Stimulated activated CD8-positive, alpha-beta memory T cell treated with anti-CD3 and anti-CD28 coated beads, Interleukin-12 subunit alpha, Interleukin-12 subunit beta, amount 100 ng/mL, for 1 hour (primary cell): ENCODE measurements around the gene CMPK2.
A peak's percentile ranks its signal among the peaks of the same experiment; 100 is the strongest.
"Not testable (repeated sequence)": the region's sequence is repeated elsewhere in the genome, so short reads cannot be mapped to it uniquely, and the experiment has no call there.

Experiments
- DNase-seq: peaks from one replicate; pipeline ENCODE4 v3.0.0-alpha.2; 2020; ENCODE audit warnings: low read depth

The CMPK2 gene

GRCh38 chr2:6880200-6880733, 14.6 kb upstream of the CMPK2 start:
- DNase-seq: no peak

GRCh38 chr2:6879011-6879410, 13.3 kb upstream of the CMPK2 start:
- no peak for DNase-seq

GRCh38 chr2:6878549-6878948, 12.8 kb upstream of the CMPK2 start:
- no peak for DNase-seq

GRCh38 chr2:6877402-6878304, 11.9 kb upstream of the CMPK2 start, which contains the start of gene RSAD2:
RSAD2 (plus strand) TSS chr2:6877777; CDS start chr2:6877801, 24 bp downstream.
- DNase-seq: peak; percentile 20

- DNase-seq: no peak
Observed at GRCh38 chr2:6876309-6876708, 10.6 kb upstream of the CMPK2 start.

- no peak for DNase-seq
Observed at GRCh38 chr2:6874032-6874431, 8.3 kb upstream of the CMPK2 start.

- no peak for DNase-seq
Observed at GRCh38 chr2:6872394-6872793, 6.7 kb upstream of the CMPK2 start.

GRCh38 chr2:6866982-6867381, 1.3 kb upstream of the CMPK2 start:
- DNase-seq: no peak

- DNase-seq: peak; percentile 40
Observed at GRCh38 chr2:6866275-6866671, 566 bp upstream of the CMPK2 start.

GRCh38 chr2:6864923-6865345, 773 bp downstream of the CMPK2 start:
- no peak for DNase-seq

- no peak for DNase-seq
Observed at GRCh38 chr2:6864231-6864754, 1.4 kb downstream of the CMPK2 start.

- DNase-seq: no peak
Observed at GRCh38 chr2:6863792-6864191, 1.9 kb downstream of the CMPK2 start.

GRCh38 chr2:6860296-6860695, 5.4 kb downstream of the CMPK2 start:
- no peak for DNase-seq

- not testable (repeated sequence) for DNase-seq
Observed at GRCh38 chr2:6858466-6859027, 7.2 kb downstream of the CMPK2 start.

GRCh38 chr2:6856548-6856920, 9.2 kb downstream of the CMPK2 start:
- DNase-seq: no peak

GRCh38 chr2:6855860-6856547, 9.7 kb downstream of the CMPK2 start:
- no peak for DNase-seq

- DNase-seq: no peak
Observed at GRCh38 chr2:6854416-6854815, 11.3 kb downstream of the CMPK2 start.

GRCh38 chr2:6852195-6852594, 13.5 kb downstream of the CMPK2 start:
- DNase-seq: no peak

GRCh38 chr2:6846967-6847681, 18.6 kb downstream of the CMPK2 start:
- no peak for DNase-seq

GRCh38 chr2:6846540-6846939, 19.2 kb downstream of the CMPK2 start:
- no peak for DNase-seq

- no peak for DNase-seq
Observed at GRCh38 chr2:6845903-6846302, 19.8 kb downstream of the CMPK2 start.

GRCh38 chr2:6845312-6845711, 20.4 kb downstream of the CMPK2 start:
- no peak for DNase-seq
